ENCODE results near the gene GLP2R.

DNA sequence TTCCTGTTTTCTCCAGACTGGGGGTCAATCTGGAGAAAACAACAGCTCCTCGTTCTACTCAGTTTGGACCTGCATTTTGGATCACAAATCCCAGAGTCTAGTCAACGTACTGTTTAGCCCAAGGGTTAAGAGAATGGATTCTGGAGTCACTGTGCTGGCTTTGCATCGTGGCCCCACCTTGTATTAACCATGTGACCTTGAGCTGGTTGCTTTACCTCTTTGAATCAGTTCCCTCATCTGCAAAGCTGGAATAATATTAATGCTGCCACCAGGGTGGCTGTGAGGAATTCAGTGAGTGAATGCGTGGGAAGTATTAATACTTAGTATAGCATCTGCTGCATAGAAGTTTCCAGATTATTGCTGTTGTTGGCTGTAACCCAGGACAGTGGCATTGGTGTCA lies 23.0 kb upstream of the GLP2R start:
- TF ChIP-seq, protein P1, sequence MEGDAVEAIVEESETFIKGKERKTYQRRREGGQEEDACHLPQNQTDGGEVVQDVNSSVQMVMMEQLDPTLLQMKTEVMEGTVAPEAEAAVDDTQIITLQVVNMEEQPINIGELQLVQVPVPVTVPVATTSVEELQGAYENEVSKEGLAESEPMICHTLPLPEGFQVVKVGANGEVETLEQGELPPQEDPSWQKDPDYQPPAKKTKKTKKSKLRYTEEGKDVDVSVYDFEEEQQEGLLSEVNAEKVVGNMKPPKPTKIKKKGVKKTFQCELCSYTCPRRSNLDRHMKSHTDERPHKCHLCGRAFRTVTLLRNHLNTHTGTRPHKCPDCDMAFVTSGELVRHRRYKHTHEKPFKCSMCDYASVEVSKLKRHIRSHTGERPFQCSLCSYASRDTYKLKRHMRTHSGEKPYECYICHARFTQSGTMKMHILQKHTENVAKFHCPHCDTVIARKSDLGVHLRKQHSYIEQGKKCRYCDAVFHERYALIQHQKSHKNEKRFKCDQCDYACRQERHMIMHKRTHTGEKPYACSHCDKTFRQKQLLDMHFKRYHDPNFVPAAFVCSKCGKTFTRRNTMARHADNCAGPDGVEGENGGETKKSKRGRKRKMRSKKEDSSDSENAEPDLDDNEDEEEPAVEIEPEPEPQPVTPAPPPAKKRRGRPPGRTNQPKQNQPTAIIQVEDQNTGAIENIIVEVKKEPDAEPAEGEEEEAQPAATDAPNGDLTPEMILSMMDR (IDR thresholded peaks at IDR 0.05) = no peak
- TF ChIP-seq POLR2A (IDR thresholded peaks at IDR 0.05) (no peak), EP300 (IDR thresholded peaks at IDR 0.05) (no peak)
